H1 (cell line): ENCODE measurements around the gene KCTD11. TPM values are rescaled to one million over a fixed set of nuclear protein-coding genes. Genes with fewer than 3 reads are reported as not detected.

Experiments
- ATF3 ChIP-seq: IDR thresholded peaks from 2 replicates; pipeline ENCODE4 v1.6.1; 2011; ENCODE audit warnings: low read depth, mild to moderate bottlenecking, low read length; ENCODE audit not compliant: insufficient read depth
- CREB1 ChIP-seq: IDR thresholded peaks from 2 replicates; pipeline ENCODE4 v1.6.1; 2012; ENCODE audit warnings: inconsistent platforms
- E2F6 ChIP-seq: IDR thresholded peaks from 2 replicates; pipeline ENCODE4 v1.6.1; 2012; ENCODE audit warnings: inconsistent platforms
- FOSL1 ChIP-seq: IDR thresholded peaks from 2 replicates; pipeline ENCODE4 v1.6.1; 2011; ENCODE audit warnings: mild to moderate bottlenecking, low read depth, low read length, moderate library complexity; ENCODE audit not compliant: insufficient read depth
- GTF2F1 ChIP-seq: IDR thresholded peaks from 2 replicates; pipeline ENCODE4 v1.6.1; 2012; ENCODE audit warnings: low read depth, low read length, improper control_type of control experiment, borderline replicate concordance
- JUN ChIP-seq: IDR thresholded peaks from 2 replicates; pipeline ENCODE4 v1.6.1; 2011; ENCODE audit warnings: low read depth, mild to moderate bottlenecking, improper control_type of control experiment, low read length
- KDM4A ChIP-seq: IDR thresholded peaks from one replicate; pipeline ENCODE4 v1.7.1; 2012; ENCODE audit warnings: low read depth, mild to moderate bottlenecking, moderate library complexity, low read length, inconsistent platforms; ENCODE audit not compliant: severe bottlenecking
- NRF1 ChIP-seq: IDR thresholded peaks from 2 replicates; pipeline ENCODE4 v1.6.1; 2011; ENCODE audit warnings: mild to moderate bottlenecking, low read depth, low read length, improper control_type of control experiment
- PHF8 ChIP-seq: fragments of 200-600 bp; sonication (generic); conservative IDR thresholded peaks from 2 replicates; pipeline ENCODE4 v1.7.1; 2012; ENCODE audit warnings: low read depth, mild to moderate bottlenecking, inconsistent platforms, low read length, moderate library complexity
- POLR2AphosphoS5 ChIP-seq: IDR thresholded peaks from 2 replicates; pipeline ENCODE4 v1.6.1; 2011; ENCODE audit warnings: low read depth, low read length
- RAD21 ChIP-seq, 2 experiments: IDR thresholded peaks in 1 of 2; conservative IDR thresholded peaks in 1 of 2; 2 replicates each; pipeline ENCODE4 v1.6.1; 2011; ENCODE audit warnings: low read depth in 2 of 2, low read length in 2 of 2, improper control_type of control experiment in 1 of 2, inconsistent platforms in 1 of 2, mild to moderate bottlenecking in 1 of 2, moderate library complexity in 1 of 2
- RNF2 ChIP-seq: fragments of 200-900, 300-1000 bp; sonication (generic); IDR thresholded peaks from 2 replicates; pipeline ENCODE4 v1.7.1; 2016; ENCODE audit warnings: borderline replicate concordance, low read depth, mild to moderate bottlenecking, antibody characterized with exemption, low read length; ENCODE audit not compliant: poor library complexity, severe bottlenecking; ENCODE audit errors: missing control alignments
- RXRA ChIP-seq: IDR thresholded peaks from 2 replicates; pipeline ENCODE4 v1.6.1; 2011; ENCODE audit warnings: low read depth, mild to moderate bottlenecking, low read length, moderate library complexity; ENCODE audit not compliant: insufficient read depth
- SAP30 ChIP-seq: fragments of 300-600 bp; sonication (generic); IDR thresholded peaks from 2 replicates; pipeline ENCODE4 v1.7.1; 2012; ENCODE audit warnings: low read length, moderate library complexity, mild to moderate bottlenecking, inconsistent platforms; ENCODE audit not compliant: insufficient read depth, insufficient replicate concordance
- SIN3A ChIP-seq, 2 experiments: IDR thresholded peaks in 1 of 2; conservative IDR thresholded peaks in 1 of 2; 2 replicates each; pipeline ENCODE4 v1.6.1; 2011 to 2012; ENCODE audit warnings: low read length in 2 of 2, improper control_type of control experiment in 1 of 2, low read depth in 1 of 2, mild to moderate bottlenecking in 1 of 2
- SP4 ChIP-seq: IDR thresholded peaks from 2 replicates; pipeline ENCODE4 v1.6.1; 2012; ENCODE audit warnings: low read length, inconsistent platforms
- SUZ12 ChIP-seq: fragments of 200-600 bp; sonication (generic); IDR thresholded peaks from 2 replicates; pipeline ENCODE4 v1.6.1; 2012; ENCODE audit warnings: mild to moderate bottlenecking, inconsistent platforms, low read length, moderate library complexity, mixed read lengths
- TBP ChIP-seq: IDR thresholded peaks from 2 replicates; pipeline ENCODE4 v1.6.1; 2011; ENCODE audit warnings: low read depth, low read length, improper control_type of control experiment
- TEAD4 ChIP-seq: IDR thresholded peaks from 2 replicates; pipeline ENCODE4 v1.6.1; 2012; ENCODE audit warnings: low read depth, low read length, inconsistent platforms, mixed read lengths
- USF2 ChIP-seq: IDR thresholded peaks from 2 replicates; pipeline ENCODE4 v1.6.1; 2011; ENCODE audit warnings: low read length, improper control_type of control experiment
- YY1 ChIP-seq: IDR thresholded peaks from 2 replicates; pipeline ENCODE4 v1.6.1; 2011; ENCODE audit warnings: low read depth, mild to moderate bottlenecking, low read length
- polyA plus RNA-seq, 7 experiments: library from polyadenylated mRNA; depleted of rRNA in 3 of 7; stranded (reverse) in 5 of 7; unstranded in 2 of 7; fragments of >200 nt in 5 of 7; fragments of 200-250 nt in 2 of 7; gene quantifications; 1 replicate in 5 of 7; 2 replicates in 1 of 7; 4 replicates in 1 of 7; pipeline versions ENCODE4 v1.2.1 to v1.2.3, GENCODE V29; 2011 to 2013; ENCODE audit warnings: missing spikeins in 2 of 7, mixed read lengths in 2 of 7
- total RNA-seq: library from RNA; stranded (reverse); fragmentation: NEBNext Ultra II Directional; extraction: Animal tissue kit (Norgen Biotek cat#: 25700); gene quantifications from 2 replicates; pipeline ENCODE4 v1.2.1, GENCODE V29; 2021

The KCTD11 gene
- total and polyA plus RNA-seq, 2 of the 8 experiments (the other 6 are each of a cell fraction or from before 2014, with no cell fraction given), result 8.6 to 9.2 TPM

- TF ChIP-seq PHF8, result peak; percentile 81; the same call in 1 of the 2 replicates
- TF ChIP-seq SP4, result peak; percentile 78; the same call in 1 of the 2 replicates
- TF ChIP-seq NRF1, result no peak
- no peak for TF ChIP-seq ATF3
- peak; percentile 85 for TF ChIP-seq YY1
- no peak for TF ChIP-seq SAP30
- TF ChIP-seq JUN, result no peak
- TF ChIP-seq GTF2F1, result peak; percentile 64; the same call in 1 of the 2 replicates
- TF ChIP-seq POLR2AphosphoS5, result peak; percentile 74
- no peak for TF ChIP-seq RAD21 (IDR thresholded peaks at IDR 0.05 in 1 of 2, conservative IDR thresholded peaks at IDR 0.05 in 1 of 2; ENCODE audit: low read depth in 2 of 2, low read length in 2 of 2)
- TF ChIP-seq RXRA, result no peak
- TF ChIP-seq KDM4A, result no peak
- no peak for TF ChIP-seq TEAD4
- TF ChIP-seq CREB1, result peak; percentile 63; the same call in 1 of the 2 replicates
- TF ChIP-seq SIN3A (conservative IDR thresholded peaks at IDR 0.05 in 1 of 2, IDR thresholded peaks at IDR 0.05 in 1 of 2; ENCODE audit: low read depth in 1 of 2, low read length in 2 of 2), result peak; percentile 10 to 80; a peak in 2 of 4 replicates
- TF ChIP-seq SUZ12, result no peak
- TF ChIP-seq TBP, result peak; percentile 93
- TF ChIP-seq E2F6, result no peak
- TF ChIP-seq FOSL1, result no peak
- TF ChIP-seq RNF2, result no peak
- TF ChIP-seq USF2, result no peak
Measured at GRCh38 chr17:7403977-7404736, 52.2 kb downstream of the KCTD11 start, which contains the start of gene TMEM256 (continued).
